ENCODE results near the gene CTDP1. TPM values are rescaled to one million over a fixed set of nuclear protein-coding genes. Genes with fewer than 3 reads are reported as not detected.

The CTDP1 gene
- total and polyA plus RNA-seq, 9 of the 15 experiments (the other 6 are each of a cell fraction or from before 2014, with no cell fraction given) = 0.07 to 19.2 (median 4.0) TPM

DNA sequence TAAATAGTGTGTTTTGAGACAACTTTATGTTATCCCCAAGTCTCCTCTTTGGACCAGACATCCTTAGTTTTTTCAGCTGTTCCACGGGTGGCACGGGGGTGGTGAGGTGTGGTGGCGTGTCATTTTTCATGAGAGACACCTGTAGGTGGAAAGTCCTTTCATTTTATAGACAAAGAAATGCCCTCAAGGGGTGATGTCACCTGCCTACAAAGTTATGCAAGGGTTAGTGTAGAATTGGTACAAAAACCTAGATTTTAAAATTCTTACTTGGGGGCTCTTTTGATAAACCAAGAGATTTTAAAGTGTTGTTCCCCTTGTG is 15.3 kb downstream of the CTDP1 start:
- H3K36me3 ChIP-seq (ENCODE audit: control insufficient read depth, insufficient read depth, low read length) = peaks cover 32% of the 10 kb centered on the region; the same call in 1 of the 3 replicates
- no peak overlapping the region for H3K27ac ChIP-seq (ENCODE audit: extremely low read depth, low read depth, low read length)
- no peaks in the 10 kb centered on the region for H4K20me1 ChIP-seq (replicated peaks; ENCODE audit: control insufficient read depth, insufficient read depth, low read length)
- ATAC-seq (no peak), DNase-seq (ENCODE audit: extremely low read depth in 1 of 4, low spot score in 3 of 4) (no peak), FAIRE-seq (no peak)
- H3K9ac ChIP-seq (ENCODE audit: insufficient read depth in 1 of 2, low read depth in 2 of 2, low read length in 2 of 2) = no peak overlapping the region
- ChIA-PET CTCF (ENCODE audit: low intra/inter-chr PET ratio) (no interaction called here), POLR2A (interaction anchor here (0.8 kb wide), 1 partner anchor 14 kb away, joined by 6 read pairs; no protein-coding TSS in a partner anchor)
- no peaks in the 10 kb centered on the region for H3K27me3 ChIP-seq (ENCODE audit: control insufficient read depth in 2 of 2, insufficient read depth in 2 of 2, low read length in 2 of 2)
- intact Hi-C loops (cut with micrococcal nuclease) (no loop called here), in situ Hi-C loops (cut with MboI) (no loop called here)
- no peak overlapping the region for H3K4me3 ChIP-seq
- no peak for TF ChIP-seq POU5F1 (IDR thresholded peaks at IDR 0.05; ENCODE audit: borderline replicate concordance, low read depth, low read length, partially characterized antibody)
- no peak for TF ChIP-seq ZNF696 (CRISPR knock-in tag; conservative IDR thresholded peaks at IDR 0.05)
- no peak for TF ChIP-seq POLR2G (IDR thresholded peaks at IDR 0.05; ENCODE audit: low read depth, low read length)
- no peak for TF ChIP-seq POLR2AphosphoS5 (IDR thresholded peaks at IDR 0.05; ENCODE audit: control insufficient read depth, insufficient read depth, low read depth, low read length)
- no peak for TF ChIP-seq NR4A1 (CRISPR knock-in tag; IDR thresholded peaks at IDR 0.05)
- TF ChIP-seq NR4A1 (tag; IDR thresholded peaks at IDR 0.05) = no peak
- TF ChIP-seq IFI16 (CRISPR knock-in tag; IDR thresholded peaks at IDR 0.05) = no peak
- TF ChIP-seq NCOA2 (IDR thresholded peaks at IDR 0.05; ENCODE audit: partially characterized antibody in 2 of 2) = no peak
- no peak for TF ChIP-seq KDM2B (CRISPR knock-in tag; IDR thresholded peaks at IDR 0.05)
- no peak for TF ChIP-seq ZNF830 (CRISPR knock-in tag; IDR thresholded peaks at IDR 0.05)
- H3K79me2 ChIP-seq (ENCODE audit: control insufficient read depth, insufficient read depth, low read length) = peaks cover 16% of the 10 kb centered on the region; the same call in 1 of the 3 replicates
- no TSS peak for BruUV-seq (replicated peaks)
- H3K4me1 ChIP-seq (replicated peaks in 1 of 2; ENCODE audit: control insufficient read depth in 2 of 2, insufficient read depth in 2 of 2, low read length in 2 of 2) = peaks cover 0 to 13% of the 10 kb centered on the region in 2 experiments; a peak in 2 of 5 replicates
- H2AFZ ChIP-seq (ENCODE audit: low read depth, low read length) = no peak overlapping the region
- no peak overlapping the region for H3K4me2 ChIP-seq (ENCODE audit: insufficient read depth, low read length)
- 97% methylated on average over 3 of the region's 3 CpGs for WGBS (ENCODE audit: insufficient coverage, low coverage, missing lambda C conversion rate)
- H3K9me1 ChIP-seq (ENCODE audit: control insufficient read depth, insufficient read depth, low read length) = no peaks in the 10 kb centered on the region
- H3K9me3 ChIP-seq (replicated peaks; ENCODE audit: control insufficient read depth, insufficient read depth, low read depth, low read length) = no peaks in the 10 kb centered on the region
